ENCODE data around the gene SPPL3.

SPPL3 gene

DNA sequence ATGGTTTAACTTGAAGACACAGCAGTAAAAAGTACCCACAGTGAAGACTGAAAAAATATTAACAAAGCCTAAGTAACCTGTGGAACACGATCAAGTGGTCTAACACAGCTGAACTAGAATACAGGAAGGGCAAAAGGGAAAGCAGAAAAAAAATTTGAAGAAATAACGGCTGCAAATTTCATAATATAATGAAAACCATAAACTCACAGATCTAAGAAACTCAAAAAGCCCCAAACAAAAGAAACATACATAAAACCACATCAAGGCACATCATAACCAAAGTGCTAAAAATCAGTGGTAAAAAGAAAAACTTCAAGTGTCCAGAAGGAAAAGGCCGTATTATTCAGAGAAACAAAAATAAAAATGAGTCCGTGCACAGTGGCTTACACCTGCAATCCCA is 30.9 kb downstream of the SPPL3 start:
- Histone ChIP-seq H4K8ac (ENCODE audit: low read depth, low read length) (no peak overlapping the region), H3K4me1 (ENCODE audit: control insufficient read depth, low read depth, low read length) (peaks cover 3% of the 10 kb centered on the region), H3K27ac (ENCODE audit: low read depth, low read length) (no peak overlapping the region), H2BK120ac (ENCODE audit: low read depth, low read length) (no peak overlapping the region), H4K5ac (ENCODE audit: low read length) (no peak overlapping the region), H2BK15ac (replicated peaks; ENCODE audit: low read depth) (no peak overlapping the region), H2BK5ac (ENCODE audit: low read length) (no peak overlapping the region), H3K23ac (ENCODE audit: low read length) (no peak overlapping the region), H3K56ac (ENCODE audit: low read length) (no peak overlapping the region), H3K9ac (ENCODE audit: low read length) (no peak overlapping the region), H3K36me3 (ENCODE audit: control insufficient read depth, insufficient read depth, low read length) (no peaks in the 10 kb centered on the region), H2AK5ac (ENCODE audit: low read length) (no peak overlapping the region), H3K4ac (ENCODE audit: low read depth, low read length) (no peak overlapping the region), H3K18ac (ENCODE audit: low read length) (no peak overlapping the region), H3K4me3 (ENCODE audit: low read length) (no peak overlapping the region), H3K79me2 (ENCODE audit: control insufficient read depth, insufficient read depth, low read length) (peaks cover 5% of the 10 kb centered on the region), H3K27me3 (ENCODE audit: insufficient read depth, low read length, poor library complexity) (no peaks in the 10 kb centered on the region), H3K79me1 (ENCODE audit: low read length) (peaks cover 9% of the 10 kb centered on the region), H3K4me2 (ENCODE audit: low read length) (no peak overlapping the region)
- WGBS (ENCODE audit: extremely low coverage, insufficient coverage, low lambda C conversion rate): no CpG with 5 or more reads among the region's 4 CpGs
- DNase-seq: no peak

- no peak overlapping the region for H3K4me2 ChIP-seq (ENCODE audit: low read length)
- H3K18ac ChIP-seq (ENCODE audit: low read length): peak overlapping the region; percentile 0
- no peak overlapping the region for H4K5ac ChIP-seq (ENCODE audit: low read length)
- H3K36me3 ChIP-seq (ENCODE audit: control insufficient read depth, insufficient read depth, low read length): no peaks in the 10 kb centered on the region
- H3K4ac ChIP-seq (ENCODE audit: low read depth, low read length): no peak overlapping the region
- no peak overlapping the region for H3K56ac ChIP-seq (ENCODE audit: low read length)
- H3K27me3 ChIP-seq (ENCODE audit: insufficient read depth, low read length, poor library complexity): no peaks in the 10 kb centered on the region
- no peak overlapping the region for H3K4me3 ChIP-seq (ENCODE audit: low read length)
- H3K9ac ChIP-seq (ENCODE audit: low read length): no peak overlapping the region
- WGBS (ENCODE audit: extremely low coverage, insufficient coverage, low lambda C conversion rate): no CpG with 5 or more reads among the region's 5 CpGs
- no peak overlapping the region for H3K27ac ChIP-seq (ENCODE audit: low read depth, low read length)
- H2BK5ac ChIP-seq (ENCODE audit: low read length): no peak overlapping the region
- H3K23ac ChIP-seq (ENCODE audit: low read length): no peak overlapping the region
- no peak overlapping the region for H2AK5ac ChIP-seq (ENCODE audit: low read length)
- peak; percentile 28 for DNase-seq
- H3K79me2 ChIP-seq (ENCODE audit: control insufficient read depth, insufficient read depth, low read length): peaks cover 5% of the 10 kb centered on the region
- H2BK120ac ChIP-seq (ENCODE audit: low read depth, low read length): no peak overlapping the region
- H3K79me1 ChIP-seq (ENCODE audit: low read length): peaks cover 9% of the 10 kb centered on the region
- H2BK15ac ChIP-seq (replicated peaks; ENCODE audit: low read depth): no peak overlapping the region
- H3K4me1 ChIP-seq (ENCODE audit: control insufficient read depth, low read depth, low read length): peaks cover 3% of the 10 kb centered on the region
- H4K8ac ChIP-seq (ENCODE audit: low read depth, low read length): no peak overlapping the region
Measured at GRCh38 chr12:120872487-120872886, 31.7 kb downstream of the SPPL3 start.

- no CpG with 5 or more reads among the region's 1 CpG for WGBS (ENCODE audit: extremely low coverage, insufficient coverage, low lambda C conversion rate)
- no peak overlapping the region for H3K27ac ChIP-seq (ENCODE audit: low read depth, low read length)
- peaks cover 11% of the 10 kb centered on the region for H3K79me1 ChIP-seq (ENCODE audit: low read length)
- no peak overlapping the region for H3K4me2 ChIP-seq (ENCODE audit: low read length)
- no peaks in the 10 kb centered on the region for H3K36me3 ChIP-seq (ENCODE audit: control insufficient read depth, insufficient read depth, low read length)
- H3K4ac ChIP-seq (ENCODE audit: low read depth, low read length): no peak overlapping the region
- no peak overlapping the region for H4K8ac ChIP-seq (ENCODE audit: low read depth, low read length)
- no peak overlapping the region for H3K23ac ChIP-seq (ENCODE audit: low read length)
- H2BK120ac ChIP-seq (ENCODE audit: low read depth, low read length): no peak overlapping the region
- no peak for DNase-seq
- H3K27me3 ChIP-seq (ENCODE audit: insufficient read depth, low read length, poor library complexity): no peaks in the 10 kb centered on the region
- H3K18ac ChIP-seq (ENCODE audit: low read length): no peak overlapping the region
- H3K9ac ChIP-seq (ENCODE audit: low read length): no peak overlapping the region
- no peak overlapping the region for H4K5ac ChIP-seq (ENCODE audit: low read length)
- H2BK15ac ChIP-seq (replicated peaks; ENCODE audit: low read depth): no peak overlapping the region
- H3K4me3 ChIP-seq (ENCODE audit: low read length): no peak overlapping the region
- H3K56ac ChIP-seq (ENCODE audit: low read length): no peak overlapping the region
- H2BK5ac ChIP-seq (ENCODE audit: low read length): no peak overlapping the region
- H3K79me2 ChIP-seq (ENCODE audit: control insufficient read depth, insufficient read depth, low read length): peaks cover 5% of the 10 kb centered on the region
- peaks cover 3% of the 10 kb centered on the region for H3K4me1 ChIP-seq (ENCODE audit: control insufficient read depth, low read depth, low read length)
- H2AK5ac ChIP-seq (ENCODE audit: low read length): no peak overlapping the region
Measured at GRCh38 chr12:120870415-120870814, 33.7 kb downstream of the SPPL3 start.

GRCh38 chr12:120869376-120869775 is 34.8 kb downstream of the SPPL3 start:
- H2BK15ac ChIP-seq (replicated peaks; ENCODE audit: low read depth): no peak overlapping the region
- peaks cover 3% of the 10 kb centered on the region for H3K4me1 ChIP-seq (ENCODE audit: control insufficient read depth, low read depth, low read length)
- H2BK5ac ChIP-seq (ENCODE audit: low read length): no peak overlapping the region
- H3K9ac ChIP-seq (ENCODE audit: low read length): no peak overlapping the region
- H3K79me1 ChIP-seq (ENCODE audit: low read length): peaks cover 7% of the 10 kb centered on the region
- no peaks in the 10 kb centered on the region for H3K36me3 ChIP-seq (ENCODE audit: control insufficient read depth, insufficient read depth, low read length)
- H3K4me2 ChIP-seq (ENCODE audit: low read length): no peak overlapping the region
- H2AK5ac ChIP-seq (ENCODE audit: low read length): no peak overlapping the region
- no peak for DNase-seq
- no peak overlapping the region for H3K18ac ChIP-seq (ENCODE audit: low read length)
- H3K56ac ChIP-seq (ENCODE audit: low read length): no peak overlapping the region
- H3K23ac ChIP-seq (ENCODE audit: low read length): no peak overlapping the region
- no peak overlapping the region for H4K5ac ChIP-seq (ENCODE audit: low read length)
- no CpG with 5 or more reads among the region's 4 CpGs for WGBS (ENCODE audit: extremely low coverage, insufficient coverage, low lambda C conversion rate)
- no peaks in the 10 kb centered on the region for H3K27me3 ChIP-seq (ENCODE audit: insufficient read depth, low read length, poor library complexity)
- H2BK120ac ChIP-seq (ENCODE audit: low read depth, low read length): no peak overlapping the region
- no peak overlapping the region for H3K4ac ChIP-seq (ENCODE audit: low read depth, low read length)
- H4K8ac ChIP-seq (ENCODE audit: low read depth, low read length): no peak overlapping the region
- no peak overlapping the region for H3K4me3 ChIP-seq (ENCODE audit: low read length)
- no peak overlapping the region for H3K27ac ChIP-seq (ENCODE audit: low read depth, low read length)
- peaks cover 4% of the 10 kb centered on the region for H3K79me2 ChIP-seq (ENCODE audit: control insufficient read depth, insufficient read depth, low read length)

DNA sequence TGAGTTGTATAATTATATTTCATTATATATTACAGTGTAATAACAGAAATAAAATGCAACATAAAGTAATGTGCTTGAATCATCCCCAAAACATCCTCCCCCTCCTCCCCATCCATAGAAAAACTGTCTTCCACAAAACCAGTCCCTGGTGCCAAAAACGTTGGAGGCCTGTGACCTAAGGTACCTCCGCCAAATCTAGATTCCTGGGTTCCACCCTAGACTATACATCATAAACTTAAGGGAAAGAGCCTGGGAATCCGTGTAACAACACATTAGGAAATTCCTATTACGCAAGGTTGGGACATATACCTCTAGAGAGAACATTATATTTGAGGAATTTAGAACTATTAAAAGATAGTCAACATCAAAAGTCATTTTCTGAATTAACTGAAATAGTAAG is 38.0 kb downstream of the SPPL3 start:
- no peak overlapping the region for H3K4me2 ChIP-seq (ENCODE audit: low read length)
- H2AK5ac ChIP-seq (ENCODE audit: low read length): no peak overlapping the region
- H3K23ac ChIP-seq (ENCODE audit: low read length): no peak overlapping the region
- H3K79me2 ChIP-seq (ENCODE audit: control insufficient read depth, insufficient read depth, low read length): peaks cover 7% of the 10 kb centered on the region
- no peaks in the 10 kb centered on the region for H3K4me1 ChIP-seq (ENCODE audit: control insufficient read depth, low read depth, low read length)
- no peaks in the 10 kb centered on the region for H3K36me3 ChIP-seq (ENCODE audit: control insufficient read depth, insufficient read depth, low read length)
- no peak overlapping the region for H2BK15ac ChIP-seq (replicated peaks; ENCODE audit: low read depth)
- no peak overlapping the region for H3K27ac ChIP-seq (ENCODE audit: low read depth, low read length)
- H3K18ac ChIP-seq (ENCODE audit: low read length): no peak overlapping the region
- H3K9ac ChIP-seq (ENCODE audit: low read length): no peak overlapping the region
- WGBS (ENCODE audit: extremely low coverage, insufficient coverage, low lambda C conversion rate): no CpG with 5 or more reads among the region's 4 CpGs
- H2BK120ac ChIP-seq (ENCODE audit: low read depth, low read length): no peak overlapping the region
- no peak overlapping the region for H3K56ac ChIP-seq (ENCODE audit: low read length)
- H3K4me3 ChIP-seq (ENCODE audit: low read length): no peak overlapping the region
- no peak overlapping the region for H2BK5ac ChIP-seq (ENCODE audit: low read length)
- peaks cover 10% of the 10 kb centered on the region for H3K79me1 ChIP-seq (ENCODE audit: low read length)
- no peak overlapping the region for H3K4ac ChIP-seq (ENCODE audit: low read depth, low read length)
- no peak overlapping the region for H4K5ac ChIP-seq (ENCODE audit: low read length)
- no peak for DNase-seq
- no peak overlapping the region for H4K8ac ChIP-seq (ENCODE audit: low read depth, low read length)
- H3K27me3 ChIP-seq (ENCODE audit: insufficient read depth, low read length, poor library complexity): no peaks in the 10 kb centered on the region

DNA sequence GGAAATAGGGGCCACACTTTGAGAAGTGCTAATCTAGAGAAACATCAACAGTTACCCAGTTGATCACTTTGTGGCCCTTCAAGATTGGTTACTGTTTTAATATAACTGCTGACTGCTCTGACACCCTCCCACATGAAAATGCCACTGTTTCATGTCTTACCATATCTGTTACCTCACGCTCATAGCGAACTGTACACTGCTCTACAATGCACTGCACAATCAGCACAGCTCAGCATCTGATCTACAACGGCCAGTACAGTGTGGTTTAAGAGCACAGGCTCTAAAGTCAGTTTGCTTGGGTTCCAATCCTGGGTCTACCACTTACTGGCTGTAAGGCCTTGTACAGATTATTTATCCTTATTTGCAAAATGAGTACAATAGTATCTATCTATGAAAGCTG is 39.1 kb downstream of the SPPL3 start:
- no peaks in the 10 kb centered on the region for H3K27me3 ChIP-seq (ENCODE audit: insufficient read depth, low read length, poor library complexity)
- no peak overlapping the region for H3K4ac ChIP-seq (ENCODE audit: low read depth, low read length)
- no peaks in the 10 kb centered on the region for H3K36me3 ChIP-seq (ENCODE audit: control insufficient read depth, insufficient read depth, low read length)
- H3K9ac ChIP-seq (ENCODE audit: low read length): no peak overlapping the region
- no peak overlapping the region for H4K5ac ChIP-seq (ENCODE audit: low read length)
- no peak overlapping the region for H2BK15ac ChIP-seq (replicated peaks; ENCODE audit: low read depth)
- no CpG with 5 or more reads among the region's 3 CpGs for WGBS (ENCODE audit: extremely low coverage, insufficient coverage, low lambda C conversion rate)
- no peak overlapping the region for H3K18ac ChIP-seq (ENCODE audit: low read length)
- H2AK5ac ChIP-seq (ENCODE audit: low read length): no peak overlapping the region
- no peak overlapping the region for H4K8ac ChIP-seq (ENCODE audit: low read depth, low read length)
- no peaks in the 10 kb centered on the region for H3K4me1 ChIP-seq (ENCODE audit: control insufficient read depth, low read depth, low read length)
- no peak overlapping the region for H2BK5ac ChIP-seq (ENCODE audit: low read length)
- H3K4me2 ChIP-seq (ENCODE audit: low read length): no peak overlapping the region
- no peak overlapping the region for H3K56ac ChIP-seq (ENCODE audit: low read length)
- H2BK120ac ChIP-seq (ENCODE audit: low read depth, low read length): no peak overlapping the region
- no peak overlapping the region for H3K27ac ChIP-seq (ENCODE audit: low read depth, low read length)
- H3K79me1 ChIP-seq (ENCODE audit: low read length): peaks cover 10% of the 10 kb centered on the region
- DNase-seq: no peak
- no peak overlapping the region for H3K4me3 ChIP-seq (ENCODE audit: low read length)
- peaks cover 7% of the 10 kb centered on the region for H3K79me2 ChIP-seq (ENCODE audit: control insufficient read depth, insufficient read depth, low read length)
- no peak overlapping the region for H3K23ac ChIP-seq (ENCODE audit: low read length)
